Measurements from ENCODE around the gene RAB11FIP4.

GRCh38 chr17:31559584-31560501 lies 168.4 kb downstream of the RAB11FIP4 start:
- no peak for TF ChIP-seq ESRRA (IDR thresholded peaks at IDR 0.05; ENCODE audit: borderline replicate concordance, low read depth)
- TF ChIP-seq ZNF316 (IDR thresholded peaks at IDR 0.05): no peak
- TF ChIP-seq DDX20 (tag; IDR thresholded peaks at IDR 0.05; ENCODE audit: low read depth): no peak
- no peak for TF ChIP-seq ELF1 (tag; IDR thresholded peaks at IDR 0.05)
- TF ChIP-seq RHOXF2B (CRISPR knock-in tag; conservative IDR thresholded peaks at IDR 0.05): no peak
- TF ChIP-seq CTCF (IDR thresholded peaks at IDR 0.05 in 2 of 3, conservative IDR thresholded peaks at IDR 0.05 in 1 of 3; ENCODE audit: insufficient read depth in 2 of 3, low read depth in 1 of 3, low read length in 3 of 3): no peak
- TF ChIP-seq BMI1 (IDR thresholded peaks at IDR 0.05; ENCODE audit: low read length): no peak
- TF ChIP-seq CBX8 (IDR thresholded peaks at IDR 0.05; ENCODE audit: borderline replicate concordance, extremely low read depth, low read depth, low read length, poor library complexity, severe bottlenecking): no peak
- no peak for TF ChIP-seq SOX6 (IDR thresholded peaks at IDR 0.05)
- TF ChIP-seq NR3C1 (CRISPR knock-in tag; IDR thresholded peaks at IDR 0.05): no peak
- TF ChIP-seq DPF2 (IDR thresholded peaks at IDR 0.05): no peak
- no peak for TF ChIP-seq SIN3B (IDR thresholded peaks at IDR 0.05; ENCODE audit: low read depth)

Measured in K562 (cell line).